ENCODE measurements around the gene CYP4V2.
A peak's percentile ranks its signal among the peaks of the same experiment; 100 is the strongest.
"Not testable (repeated sequence)": the region's sequence is repeated elsewhere in the genome, so short reads cannot be mapped to it uniquely, and the experiment has no call there.

CYP4V2 gene

GRCh38 chr4:186241616-186242015 lies 50.2 kb downstream of the CYP4V2 start:
- H3K9me3 ChIP-seq (ENCODE audit: control insufficient read depth, insufficient read depth, low read length): no peaks in the 10 kb centered on the region
- H3K4me3 ChIP-seq (ENCODE audit: low read depth, low read length): peak overlapping the region; percentile 6
- H3K4me1 ChIP-seq (ENCODE audit: control insufficient read depth, insufficient read depth, low read length): peaks cover 11% of the 10 kb centered on the region
- no peaks in the 10 kb centered on the region for H3K36me3 ChIP-seq (ENCODE audit: control insufficient read depth, insufficient read depth, low read length)
- peak overlapping the region; percentile 57 for H3K9ac ChIP-seq (ENCODE audit: low read depth, low read length)
- H3K27me3 ChIP-seq (ENCODE audit: control insufficient read depth, insufficient read depth, low read length): no peaks in the 10 kb centered on the region

- H3K36me3 ChIP-seq (ENCODE audit: control insufficient read depth, insufficient read depth, low read length); H3K9me3 ChIP-seq (ENCODE audit: control insufficient read depth, insufficient read depth, low read length); H3K27me3 ChIP-seq (ENCODE audit: control insufficient read depth, insufficient read depth, low read length): not testable (repeated sequence)
- Histone ChIP-seq H3K4me1 (ENCODE audit: control insufficient read depth, insufficient read depth, low read length) (peaks cover 11% of the 10 kb centered on the region), H3K9ac (ENCODE audit: low read depth, low read length) (peak overlapping the region; percentile 57), H3K4me3 (ENCODE audit: low read depth, low read length) (peak overlapping the region; percentile 30)
These were observed 50.7 kb downstream of the CYP4V2 start for GRCh38 chr4:186242031-186242430.

- Histone ChIP-seq H3K36me3 (ENCODE audit: control insufficient read depth, insufficient read depth, low read length) (no peaks in the 10 kb centered on the region), H3K4me1 (ENCODE audit: control insufficient read depth, insufficient read depth, low read length) (peaks cover 12% of the 10 kb centered on the region), H3K9me3 (ENCODE audit: control insufficient read depth, insufficient read depth, low read length) (no peaks in the 10 kb centered on the region), H3K27me3 (ENCODE audit: control insufficient read depth, insufficient read depth, low read length) (no peaks in the 10 kb centered on the region), H3K4me3 (ENCODE audit: low read depth, low read length) (peak overlapping the region; percentile 47), H3K9ac (ENCODE audit: low read depth, low read length) (no peak overlapping the region)
These were observed 52.0 kb downstream of the CYP4V2 start for GRCh38 chr4:186243331-186243730.

GRCh38 chr4:186244835-186245234 lies 53.5 kb downstream of the CYP4V2 start:
- no peaks in the 10 kb centered on the region for H3K27me3 ChIP-seq (ENCODE audit: control insufficient read depth, insufficient read depth, low read length)
- no peaks in the 10 kb centered on the region for H3K9me3 ChIP-seq (ENCODE audit: control insufficient read depth, insufficient read depth, low read length)
- peak overlapping the region; percentile 78 for H3K4me3 ChIP-seq (ENCODE audit: low read depth, low read length)
- H3K4me1 ChIP-seq (ENCODE audit: control insufficient read depth, insufficient read depth, low read length): peaks cover 23% of the 10 kb centered on the region
- no peaks in the 10 kb centered on the region for H3K36me3 ChIP-seq (ENCODE audit: control insufficient read depth, insufficient read depth, low read length)
- H3K9ac ChIP-seq (ENCODE audit: low read depth, low read length): peak overlapping the region; percentile 84

GRCh38 chr4:186247062-186247752 lies 55.8 kb downstream of the CYP4V2 start:
- Histone ChIP-seq H3K4me1 (ENCODE audit: control insufficient read depth, insufficient read depth, low read length) (peaks cover 34% of the 10 kb centered on the region), H3K4me3 (ENCODE audit: low read depth, low read length) (peak overlapping the region; percentile 60), H3K9ac (ENCODE audit: low read depth, low read length) (peak overlapping the region; percentile 90)
- not testable (repeated sequence) for H3K27me3 ChIP-seq (ENCODE audit: control insufficient read depth, insufficient read depth, low read length); H3K9me3 ChIP-seq (ENCODE audit: control insufficient read depth, insufficient read depth, low read length); H3K36me3 ChIP-seq (ENCODE audit: control insufficient read depth, insufficient read depth, low read length)

- H3K9me3 ChIP-seq (ENCODE audit: control insufficient read depth, insufficient read depth, low read length): no peaks in the 10 kb centered on the region
- no peaks in the 10 kb centered on the region for H3K36me3 ChIP-seq (ENCODE audit: control insufficient read depth, insufficient read depth, low read length)
- H3K9ac ChIP-seq (ENCODE audit: low read depth, low read length): no peak overlapping the region
- no peaks in the 10 kb centered on the region for H3K27me3 ChIP-seq (ENCODE audit: control insufficient read depth, insufficient read depth, low read length)
- no peak overlapping the region for H3K4me3 ChIP-seq (ENCODE audit: low read depth, low read length)
- peaks cover 34% of the 10 kb centered on the region for H3K4me1 ChIP-seq (ENCODE audit: control insufficient read depth, insufficient read depth, low read length)
These were observed 57.3 kb downstream of the CYP4V2 start for GRCh38 chr4:186248643-186249042.

- Histone ChIP-seq H3K9ac (ENCODE audit: low read depth, low read length) (peak overlapping the region; percentile 10), H3K36me3 (ENCODE audit: control insufficient read depth, insufficient read depth, low read length) (no peaks in the 10 kb centered on the region), H3K9me3 (ENCODE audit: control insufficient read depth, insufficient read depth, low read length) (no peaks in the 10 kb centered on the region), H3K4me3 (ENCODE audit: low read depth, low read length) (no peak overlapping the region), H3K27me3 (ENCODE audit: control insufficient read depth, insufficient read depth, low read length) (no peaks in the 10 kb centered on the region), H3K4me1 (ENCODE audit: control insufficient read depth, insufficient read depth, low read length) (peaks cover 34% of the 10 kb centered on the region)
These were observed 58.7 kb downstream of the CYP4V2 start for GRCh38 chr4:186249785-186250754.

- H3K9me3 ChIP-seq (ENCODE audit: control insufficient read depth, insufficient read depth, low read length): no peaks in the 10 kb centered on the region
- H3K36me3 ChIP-seq (ENCODE audit: control insufficient read depth, insufficient read depth, low read length): no peaks in the 10 kb centered on the region
- no peaks in the 10 kb centered on the region for H3K27me3 ChIP-seq (ENCODE audit: control insufficient read depth, insufficient read depth, low read length)
These were observed 59.4 kb downstream of the CYP4V2 start for GRCh38 chr4:186250760-186251159.

GRCh38 chr4:186255122-186255521 lies 63.8 kb downstream of the CYP4V2 start:
- Histone ChIP-seq H3K36me3 (ENCODE audit: control insufficient read depth, insufficient read depth, low read length) (peaks cover 3% of the 10 kb centered on the region), H3K4me3 (ENCODE audit: low read depth, low read length) (no peak overlapping the region), H3K27me3 (ENCODE audit: control insufficient read depth, insufficient read depth, low read length) (no peaks in the 10 kb centered on the region), H3K9me3 (ENCODE audit: control insufficient read depth, insufficient read depth, low read length) (no peaks in the 10 kb centered on the region), H3K4me1 (ENCODE audit: control insufficient read depth, insufficient read depth, low read length) (peaks cover 19% of the 10 kb centered on the region), H3K9ac (ENCODE audit: low read depth, low read length) (no peak overlapping the region)

More at GRCh38 chr4:186250760-186251159, 59.4 kb downstream of the CYP4V2 start:
- H3K4me3 ChIP-seq (ENCODE audit: low read depth, low read length): no peak overlapping the region
- peak overlapping the region; percentile 8 for H3K9ac ChIP-seq (ENCODE audit: low read depth, low read length)
- peaks cover 34% of the 10 kb centered on the region for H3K4me1 ChIP-seq (ENCODE audit: control insufficient read depth, insufficient read depth, low read length)

GRCh38 chr4:186258216-186258811 lies 66.9 kb downstream of the CYP4V2 start:
- Histone ChIP-seq H3K4me3 (ENCODE audit: low read depth, low read length) (no peak overlapping the region), H3K9ac (ENCODE audit: low read depth, low read length) (no peak overlapping the region), H3K27me3 (ENCODE audit: control insufficient read depth, insufficient read depth, low read length) (no peaks in the 10 kb centered on the region), H3K9me3 (ENCODE audit: control insufficient read depth, insufficient read depth, low read length) (no peaks in the 10 kb centered on the region), H3K4me1 (ENCODE audit: control insufficient read depth, insufficient read depth, low read length) (no peaks in the 10 kb centered on the region), H3K36me3 (ENCODE audit: control insufficient read depth, insufficient read depth, low read length) (peaks cover 3% of the 10 kb centered on the region)

- H3K9ac ChIP-seq (ENCODE audit: low read depth, low read length): no peak overlapping the region
- H3K9me3 ChIP-seq (ENCODE audit: control insufficient read depth, insufficient read depth, low read length): no peaks in the 10 kb centered on the region
- H3K4me3 ChIP-seq (ENCODE audit: low read depth, low read length): no peak overlapping the region
- peaks cover 10% of the 10 kb centered on the region for H3K4me1 ChIP-seq (ENCODE audit: control insufficient read depth, insufficient read depth, low read length)
- H3K27me3 ChIP-seq (ENCODE audit: control insufficient read depth, insufficient read depth, low read length): no peaks in the 10 kb centered on the region
- H3K36me3 ChIP-seq (ENCODE audit: control insufficient read depth, insufficient read depth, low read length): peaks cover 3% of the 10 kb centered on the region
These were observed 68.7 kb downstream of the CYP4V2 start for GRCh38 chr4:186260117-186260503.
